KMS-11 (cell line): ENCODE data around the gene GLTPD2.
A peak's percentile ranks its signal among the peaks of the same experiment; 100 is the strongest.

Experiments
- H2AFZ ChIP-seq: fragments of 200-600 bp; sonication (generic); 2 replicates; pipeline ENCODE4 v1.6.1; 2016; ENCODE audit warnings: antibody characterized with exemption, mixed run types, low read depth
- H3K27ac ChIP-seq: fragments of 200-600 bp; sonication (generic); 2 replicates; pipeline ENCODE4 v1.6.1; 2016; ENCODE audit warnings: mild to moderate bottlenecking, mixed run types
- H3K27me3 ChIP-seq: fragments of 200-600 bp; sonication (generic); 2 replicates; pipeline ENCODE4 v1.6.1; 2017; ENCODE audit warnings: mild to moderate bottlenecking, low read depth, mixed run types, moderate library complexity; ENCODE audit not compliant: insufficient read depth
- H3K36me3 ChIP-seq: fragments of 200-600 bp; sonication (generic); 2 replicates; pipeline ENCODE4 v1.6.1; 2017; ENCODE audit warnings: mild to moderate bottlenecking, mixed run types; ENCODE audit not compliant: insufficient read depth
- H3K4me1 ChIP-seq: fragments of 200-600 bp; sonication (generic); 2 replicates; pipeline ENCODE4 v1.6.1; 2016; ENCODE audit warnings: mild to moderate bottlenecking, low read depth, mixed run types; ENCODE audit not compliant: poor library complexity, severe bottlenecking
- H3K4me2 ChIP-seq: fragments of 200-600 bp; sonication (generic); 2 replicates; pipeline ENCODE4 v1.7.0; 2016; ENCODE audit warnings: mild to moderate bottlenecking, mixed run types
- H3K4me3 ChIP-seq: fragments of 200-600 bp; sonication (generic); IDR thresholded peaks from 2 replicates; pipeline ENCODE4 v1.6.1; 2017; ENCODE audit warnings: low read depth, low read length, mixed read lengths; ENCODE audit not compliant: insufficient read depth
- H3K79me2 ChIP-seq: fragments of 200-600 bp; sonication (generic); 2 replicates; pipeline ENCODE4 v1.6.1; 2016; ENCODE audit warnings: low read depth, mixed run types; ENCODE audit not compliant: insufficient read depth
- H3K9ac ChIP-seq: fragments of 200-600 bp; sonication (generic); 2 replicates; pipeline ENCODE4 v1.6.1; 2016; ENCODE audit warnings: mild to moderate bottlenecking, mixed run types
- H4K20me1 ChIP-seq: fragments of 200-600 bp; sonication (generic); 2 replicates; pipeline ENCODE4 v1.6.1; 2016; ENCODE audit warnings: mild to moderate bottlenecking, mixed run types; ENCODE audit not compliant: insufficient read depth
- CTCF ChIP-seq: fragments of 200-600 bp; sonication (generic); conservative IDR thresholded peaks from 2 replicates; pipeline ENCODE4 v1.6.1; 2017; ENCODE audit warnings: low read depth, mild to moderate bottlenecking, antibody characterized with exemption, low read length, moderate library complexity, mixed read lengths

GLTPD2 gene

GRCh38 chr17:4788159-4788806 lies 481 bp upstream of the GLTPD2 start:
- Histone ChIP-seq H3K27ac (no peak overlapping the region), H3K36me3 (no peaks in the 10 kb centered on the region), H3K9ac (no peak overlapping the region), H2AFZ (no peak overlapping the region), H3K4me3 (no peak overlapping the region), H3K27me3 (no peaks in the 10 kb centered on the region), H3K4me1 (no peaks in the 10 kb centered on the region), H3K79me2 (no peaks in the 10 kb centered on the region), H3K4me2 (no peak overlapping the region), H4K20me1 (no peaks in the 10 kb centered on the region)
- TF ChIP-seq CTCF = no peak

- H3K36me3 ChIP-seq = no peaks in the 10 kb centered on the region
- no peaks in the 10 kb centered on the region for H4K20me1 ChIP-seq
- no peak overlapping the region for H3K4me3 ChIP-seq
- no peaks in the 10 kb centered on the region for H3K27me3 ChIP-seq
- no peaks in the 10 kb centered on the region for H3K79me2 ChIP-seq
- no peak for TF ChIP-seq CTCF
- H3K4me2 ChIP-seq = no peak overlapping the region
- H3K27ac ChIP-seq = peak overlapping the region; percentile 48
- H3K9ac ChIP-seq = no peak overlapping the region; the same call in 1 of the 2 replicates
- no peaks in the 10 kb centered on the region for H3K4me1 ChIP-seq
- H2AFZ ChIP-seq = no peak overlapping the region
Measured at GRCh38 chr17:4789701-4789950, 862 bp downstream of the GLTPD2 start.

- TF ChIP-seq CTCF = 0 out of 2 replicates have a peak, but pooled peaks have one; percentile 14
- H3K27ac ChIP-seq = peak overlapping the region; percentile 48
Measured at GRCh38 chr17:4789951-4790704, 1.4 kb downstream of the GLTPD2 start.

GRCh38 chr17:4790705-4791088 lies 1.9 kb downstream of the GLTPD2 start:
- no peaks in the 10 kb centered on the region for H3K79me2 ChIP-seq
- H3K27me3 ChIP-seq = no peaks in the 10 kb centered on the region
- H4K20me1 ChIP-seq = no peaks in the 10 kb centered on the region
- peak overlapping the region; percentile 35; the same call in 1 of the 2 replicates for H3K9ac ChIP-seq
- no peak overlapping the region for H2AFZ ChIP-seq
- H3K4me3 ChIP-seq = no peak overlapping the region
- no peak for TF ChIP-seq CTCF
- H3K4me1 ChIP-seq = no peaks in the 10 kb centered on the region
- H3K4me2 ChIP-seq = no peak overlapping the region
- H3K36me3 ChIP-seq = no peaks in the 10 kb centered on the region
- peak overlapping the region; percentile 48 for H3K27ac ChIP-seq

More at GRCh38 chr17:4789951-4790704, 1.4 kb downstream of the GLTPD2 start:
- Histone ChIP-seq H3K4me2 (no peak overlapping the region), H4K20me1 (no peaks in the 10 kb centered on the region), H3K36me3 (no peaks in the 10 kb centered on the region), H3K27me3 (no peaks in the 10 kb centered on the region), H3K4me3 (no peak overlapping the region), H3K4me1 (no peaks in the 10 kb centered on the region), H3K79me2 (no peaks in the 10 kb centered on the region), H2AFZ (peak overlapping the region; percentile 18; the same call in 1 of the 2 replicates), H3K9ac (peak overlapping the region; percentile 35; the same call in 1 of the 2 replicates)
